Keratinocyte (primary cell): ENCODE data around the gene IER5.

Experiments
- EZH2 ChIP-seq: IDR thresholded peaks from one replicate; pipeline ENCODE4 v1.6.1; 2012; ENCODE audit warnings: inconsistent platforms, mild to moderate bottlenecking, low read length, moderate library complexity
- TF ChIP-seq, protein P1 (sequence below), 3 experiments: IDR thresholded peaks in 1 of 3; conservative IDR thresholded peaks in 1 of 3; optimal IDR thresholded peaks in 1 of 3; 2 replicates in 2 of 3; 3 replicates in 1 of 3; pipeline versions ENCODE3 to v1.5.1; 2011; ENCODE audit warnings: low read length in 3 of 3, mild to moderate bottlenecking in 3 of 3, moderate library complexity in 2 of 3, control low read depth in 1 of 3, inconsistent platforms in 1 of 3; ENCODE audit not compliant: insufficient read depth in 2 of 3; ENCODE audit errors: extremely low read depth in 1 of 3

DNA sequence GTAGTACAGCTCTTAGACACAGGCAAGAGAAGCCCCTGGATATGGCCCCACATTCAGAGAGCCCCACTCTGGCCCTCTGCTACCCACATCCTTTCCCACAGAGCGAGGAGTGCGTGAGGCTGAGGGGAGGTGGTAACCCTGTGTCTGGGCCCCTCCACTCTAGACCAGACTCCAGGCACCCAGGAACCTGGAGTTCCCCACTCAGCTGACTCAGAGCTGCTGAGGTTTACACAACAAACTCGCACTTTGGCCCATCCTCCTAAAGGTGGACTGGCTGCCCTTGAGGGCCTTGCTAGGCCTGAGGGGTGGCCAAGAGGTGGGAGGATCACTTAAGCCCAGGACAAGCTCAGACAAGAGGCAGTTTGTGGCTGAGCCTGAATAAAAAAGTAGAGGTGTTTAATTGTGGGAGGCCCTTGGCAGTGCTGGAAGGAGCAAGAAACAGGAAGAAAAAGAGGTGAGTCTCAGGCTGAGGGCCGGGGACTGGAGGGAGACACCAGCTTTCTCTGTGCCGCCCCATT lies 44.0 kb upstream of the IER5 start:
- TF ChIP-seq, protein P1, sequence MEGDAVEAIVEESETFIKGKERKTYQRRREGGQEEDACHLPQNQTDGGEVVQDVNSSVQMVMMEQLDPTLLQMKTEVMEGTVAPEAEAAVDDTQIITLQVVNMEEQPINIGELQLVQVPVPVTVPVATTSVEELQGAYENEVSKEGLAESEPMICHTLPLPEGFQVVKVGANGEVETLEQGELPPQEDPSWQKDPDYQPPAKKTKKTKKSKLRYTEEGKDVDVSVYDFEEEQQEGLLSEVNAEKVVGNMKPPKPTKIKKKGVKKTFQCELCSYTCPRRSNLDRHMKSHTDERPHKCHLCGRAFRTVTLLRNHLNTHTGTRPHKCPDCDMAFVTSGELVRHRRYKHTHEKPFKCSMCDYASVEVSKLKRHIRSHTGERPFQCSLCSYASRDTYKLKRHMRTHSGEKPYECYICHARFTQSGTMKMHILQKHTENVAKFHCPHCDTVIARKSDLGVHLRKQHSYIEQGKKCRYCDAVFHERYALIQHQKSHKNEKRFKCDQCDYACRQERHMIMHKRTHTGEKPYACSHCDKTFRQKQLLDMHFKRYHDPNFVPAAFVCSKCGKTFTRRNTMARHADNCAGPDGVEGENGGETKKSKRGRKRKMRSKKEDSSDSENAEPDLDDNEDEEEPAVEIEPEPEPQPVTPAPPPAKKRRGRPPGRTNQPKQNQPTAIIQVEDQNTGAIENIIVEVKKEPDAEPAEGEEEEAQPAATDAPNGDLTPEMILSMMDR (optimal IDR thresholded peaks at IDR 0.05 in 1 of 3, IDR thresholded peaks at IDR 0.05 in 1 of 3, conservative IDR thresholded peaks at IDR 0.05 in 1 of 3; ENCODE audit: extremely low read depth in 1 of 3, insufficient read depth in 2 of 3, low read length in 3 of 3): no peak
- TF ChIP-seq EZH2: no peak
